Heart left ventricle (tissue), 16 donors: ENCODE data around the gene ARPC2. TPM values are rescaled to one million over a fixed set of nuclear protein-coding genes. Genes with fewer than 3 reads are reported as not detected.

Experiments used
- ATAC-seq, 4 donors: fragments of 200-7000 bp; cut with Tn5 transposase; one replicate each; pipeline ENCODE4 v1.9.1; 2020 to 2022; ENCODE audit warnings: moderate library complexity in 4 of 4, mild to moderate bottlenecking in 3 of 4, moderate number of reproducible peaks in 1 of 4
- DNase-seq, 5 donors: peaks; one replicate each; pipeline ENCODE4 v3.0.0-alpha.2; 2020
- H3K27ac ChIP-seq, 12 donors: fragments of 200-600 bp; sonication (generic) in 4 of 12; one replicate each; pipeline versions ENCODE4 v1.5.0 to v1.8.0; 2016 to 2022; ENCODE audit warnings: mild to moderate bottlenecking in 2 of 12
- H3K27me3 ChIP-seq, 9 donors: fragments of 200-600 bp; sonication (generic) in 2 of 9; one replicate each; pipeline versions ENCODE4 v1.5.1 to v1.8.0; 2016 to 2022; ENCODE audit warnings: mild to moderate bottlenecking in 3 of 9
- H3K36me3 ChIP-seq, 9 donors: fragments of 200-600 bp; sonication (generic) in 2 of 9; one replicate each; pipeline versions ENCODE4 v1.5.0 to v1.8.0; 2018 to 2022; ENCODE audit warnings: mild to moderate bottlenecking in 2 of 9
- H3K4me1 ChIP-seq, 12 donors: fragments of 200-600 bp; sonication (generic) in 4 of 12; one replicate each; pipeline versions ENCODE4 v1.5.0 to v1.8.0; 2016 to 2022; ENCODE audit warnings: mild to moderate bottlenecking in 3 of 12
- H3K4me3 ChIP-seq, 12 donors: fragments of 200-600 bp; sonication (generic) in 4 of 12; one replicate each; pipeline versions ENCODE4 v1.5.0 to v1.8.0; 2017 to 2022; ENCODE audit warnings: mild to moderate bottlenecking in 9 of 12, moderate library complexity in 4 of 12
- H3K9me3 ChIP-seq, 12 donors: fragments of 200-600 bp; sonication (generic) in 4 of 12; one replicate each; pipeline versions ENCODE4 v1.5.0 to v1.8.0; 2016 to 2022; ENCODE audit warnings: mild to moderate bottlenecking in 1 of 12
- CTCF ChIP-seq, 12 donors: fragments of 200-600 bp; sonication (generic) in 4 of 12; IDR thresholded peaks; one replicate each; pipeline versions ENCODE4 v1.5.0 to v1.8.0; 2018 to 2022; ENCODE audit warnings: antibody characterized with exemption in 12 of 12, mild to moderate bottlenecking in 5 of 12
- POLR2A ChIP-seq, 2 donors: fragments of 450-650 bp; IDR thresholded peaks; one replicate each; pipeline ENCODE4 v1.6.1; 2017; ENCODE audit warnings: antibody characterized with exemption in 2 of 2, mild to moderate bottlenecking in 2 of 2, moderate library complexity in 2 of 2
- WGBS, 4 donors: extraction: QIAGEN DNeasy Blood & Tissue Kit in 2 of 4; methylation state at CpG; one replicate each; pipeline versions ENCODE4 v1.1.5 to v1.1.7; 2013 to 2018; 5-methylcytosine and 5-hydroxymethylcytosine counted together
- intact Hi-C, 10 donors: fragments of 100-400 bp; cut with DNase I; formaldehyde crosslinking; loops; one replicate each; pipeline versions ENCODE4 v1.11.1 to v1.14.2; 2022
- polyA plus RNA-seq, 2 donors: library from polyadenylated mRNA; stranded (reverse); fragments of 200-250 nt; gene quantifications; one replicate each; pipeline ENCODE4 v1.2.3, GENCODE V29; 2013
- total RNA-seq, 9 donors: library from RNA; depleted of rRNA in 2 of 9; stranded (reverse); fragments of >200 nt in 2 of 9; fragmentation: NEBNext Ultra II Directional in 3 of 9; extraction: Animal tissue kit (Norgen Biotek cat#: 25700) in 3 of 9; gene quantifications; one replicate each; pipeline versions ENCODE4 v1.1.0 to v1.2.4, GENCODE V29; 2016 to 2023
- donor health status: ischemic (EF 13 %, LVEDD 7.1; RV severe dilation, severe dysfunction).
- donor health status: healthy with polysubstance abuse.
- donor health status: DM: no; HTN: yes; CAD: no.
- donor health status: DM: no; HTN: no; CAD: no.
- donor health status: ischemic (EF 25% LVEDD 6.9; RV normal size, moderate dysfunction).
- donor health status: ischemic (EF 25% LVEDD 5.7; RV mildly dilated, moderate dysfunction).
- donor health status: healthy.
- donor health status: DM: yes; HTN: yes; CAD: no.
- donor health status: ischemic (EF 35%, LVEDD 5.7; RV mildly dilated, moderate dysfunction).
- donor health status: nonischemic (EF 11% LVEDD 7.7; RV severe dilation, severe dysfunction).
- donor health status: DM: yes; HTN: yes; CAD: no.
- donor health status: PGD.
- donor health status: ischemic (EF 29% LVEDD 5.4; RV normal size, mild dysfunction).
- donor health status: nonischemic (EF 23%, LVEDD 6.1; RV moderate dilation, normal function).

ARPC2 gene
- total and polyA plus RNA-seq, 11 donors, result 64.9 to 278 (median 139) TPM

DNA sequence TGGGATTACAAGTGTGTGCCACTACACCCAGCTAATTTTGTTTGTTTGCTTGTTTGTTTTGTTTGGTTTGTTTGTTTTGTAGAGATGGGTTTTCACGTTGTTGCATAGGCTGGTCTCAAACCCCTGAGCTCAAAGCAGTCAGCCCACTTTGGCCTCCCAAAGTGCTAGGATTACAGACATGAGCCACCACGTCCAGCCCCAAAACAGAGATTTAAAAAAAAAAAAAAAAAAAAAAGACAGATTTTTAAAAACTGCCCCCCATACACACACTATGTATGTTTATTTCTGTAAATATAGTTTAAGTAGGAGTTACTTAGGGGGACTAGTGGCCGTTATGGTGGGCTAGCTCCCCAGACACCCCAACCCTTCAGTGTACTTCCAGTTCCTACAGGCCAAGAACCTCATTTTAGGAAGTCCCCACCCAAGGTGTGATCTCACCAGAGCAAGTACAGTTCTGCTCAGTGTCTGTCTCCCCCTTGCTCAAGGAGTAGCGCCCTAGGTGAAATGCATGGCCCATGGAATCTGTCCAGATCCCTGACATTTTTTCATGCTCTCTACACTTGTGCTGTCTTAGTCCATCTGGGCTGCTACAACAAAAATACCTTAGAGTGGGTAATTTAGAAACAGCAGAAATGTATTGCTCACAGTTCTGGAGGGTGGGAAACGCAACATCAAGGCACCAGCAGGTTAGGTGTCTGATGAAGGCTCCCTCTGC, 76.9 kb downstream of the ARPC2 start:
- Histone ChIP-seq H3K9me3 (no peaks in the 10 kb centered on the region), H3K27me3 (no peaks in the 10 kb centered on the region), H3K4me1 (peaks cover 2 to 55% (median 35%) of the 10 kb centered on the region in 12 donors), H3K36me3 (peaks cover 0 to 1% (median 0%) of the 10 kb centered on the region in 9 donors), H3K27ac (peak overlapping the region in 2 of 12 donors; percentile 99 to 100), H3K4me3 (no peak overlapping the region)
- TF ChIP-seq POLR2A (IDR thresholded peaks at IDR 0.05), result no peak
- TF ChIP-seq CTCF (IDR thresholded peaks at IDR 0.05), result no peak
- no peak for DNase-seq
- ATAC-seq, result no peak
- 70 to 73% (median 72%) methylated on average over 5 of the region's 5 CpGs for WGBS, 4 donors
- intact Hi-C loops, result loop anchor here in 7 of 10 donors (2.0 to 10.0 kb wide), 7 partner anchors 21 to 173 kb away; partner anchors contain the start of gene ARPC2 (in 1 of the 7)

DNA sequence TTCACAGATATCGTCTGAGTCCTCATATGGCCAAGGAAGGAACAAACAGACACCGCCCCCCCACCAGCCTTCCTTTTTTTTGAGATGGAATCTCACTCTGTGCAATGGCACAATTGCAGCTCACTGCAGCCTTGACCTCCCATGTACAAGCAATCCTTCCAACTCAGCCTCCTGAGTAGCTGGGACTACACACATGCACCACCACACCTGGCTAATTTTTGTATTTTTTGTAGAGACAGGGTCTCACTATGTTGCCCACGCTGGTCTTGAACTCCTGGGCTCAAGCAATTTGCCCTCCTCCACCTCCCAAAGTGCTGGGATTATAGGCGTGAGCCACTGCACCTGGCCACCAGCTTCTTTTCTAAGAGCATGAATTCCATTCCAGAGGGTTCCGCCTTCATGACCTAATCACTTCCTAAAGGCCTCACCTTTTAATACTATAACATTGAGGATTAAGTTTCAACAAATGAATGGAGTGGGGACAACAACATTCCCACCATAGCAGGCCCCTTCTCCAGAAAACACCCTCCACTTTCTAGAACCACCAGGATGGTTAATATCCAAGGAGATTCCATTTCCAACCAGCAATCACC, 77.5 kb downstream of the ARPC2 start:
- intact Hi-C loops, result loop anchor here in 4 of 10 donors (5.0 to 10.0 kb wide), 4 partner anchors 73 to 173 kb away; no protein-coding TSS in a partner anchor
- Histone ChIP-seq H3K4me1 (peaks cover 2 to 49% (median 30%) of the 10 kb centered on the region in 12 donors), H3K27ac (peak overlapping the region in 2 of 12 donors; percentile 8)

GRCh38 chr2:218295029-218295428, 78.0 kb downstream of the ARPC2 start:
- Histone ChIP-seq H3K4me3 (no peak overlapping the region), H3K9me3 (no peaks in the 10 kb centered on the region), H3K27ac (peak overlapping the region in 2 of 12 donors; percentile 8), H3K36me3 (no peaks in the 10 kb centered on the region), H3K27me3 (no peaks in the 10 kb centered on the region), H3K4me1 (peaks cover 2 to 44% (median 25%) of the 10 kb centered on the region in 12 donors)
- TF ChIP-seq CTCF (IDR thresholded peaks at IDR 0.05) (no peak), POLR2A (IDR thresholded peaks at IDR 0.05) (no peak)
- intact Hi-C loops, result loop anchor here in 2 of 10 donors (10.0 kb wide), 1 partner anchor 170 kb away; no protein-coding TSS in a partner anchor
- DNase-seq, result no peak
- ATAC-seq, result no peak
- WGBS, 4 donors, result 63 to 80% (median 67%) methylated on average over 7 of the region's 7 CpGs

More for the DNA sequence above, 77.5 kb downstream of the ARPC2 start:
- DNase-seq (no peak), ATAC-seq (no peak)
- Histone ChIP-seq H3K4me3 (no peak overlapping the region), H3K36me3 (no peaks in the 10 kb centered on the region), H3K27me3 (no peaks in the 10 kb centered on the region), H3K9me3 (no peaks in the 10 kb centered on the region)
- WGBS, 4 donors, result 86 to 94% (median 90%) methylated on average over 5 of the region's 5 CpGs
- TF ChIP-seq CTCF (IDR thresholded peaks at IDR 0.05), result no peak

DNA sequence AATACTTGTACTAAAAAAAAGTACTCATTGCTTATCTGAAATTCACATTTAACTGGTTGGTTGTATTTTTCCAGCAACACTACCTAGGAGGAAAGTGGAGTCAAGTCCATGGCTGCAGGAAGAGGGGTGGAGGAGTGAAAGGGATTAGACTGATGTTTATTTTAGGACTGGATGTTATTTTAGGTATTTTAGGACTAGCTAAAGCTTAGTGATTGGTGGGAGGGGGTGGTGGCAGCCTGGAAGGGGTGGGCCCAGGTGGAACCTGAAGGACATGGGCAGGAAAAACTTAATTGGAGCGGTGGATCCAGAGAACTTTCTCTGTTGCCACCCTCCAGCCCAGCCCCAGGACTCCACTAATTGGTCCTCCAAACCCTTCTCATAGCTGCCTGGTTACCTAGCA, 79.2 kb downstream of the ARPC2 start:
- no peak for TF ChIP-seq CTCF (IDR thresholded peaks at IDR 0.05)
- TF ChIP-seq POLR2A (IDR thresholded peaks at IDR 0.05), result no peak
- ATAC-seq (no peak), DNase-seq (no peak)
- Histone ChIP-seq H3K36me3 (no peaks in the 10 kb centered on the region), H3K4me1 (peaks cover 0 to 34% (median 15%) of the 10 kb centered on the region in 12 donors), H3K27me3 (no peaks in the 10 kb centered on the region), H3K9me3 (no peaks in the 10 kb centered on the region), H3K4me3 (no peak overlapping the region), H3K27ac (no peak overlapping the region)
- intact Hi-C loops, result loop anchor here in 2 of 10 donors (10.0 kb wide), 1 partner anchor 169 kb away; no protein-coding TSS in a partner anchor
- WGBS, 4 donors, result 91 to 100% (median 95%) methylated on average over 1 of the region's 1 CpG
